Activated T-helper 9 cell treated with anti-CD3 and anti-CD28 coated beads, Interleukin-2, amount 50 U/mL, for 16 hours (primary cell): ENCODE data around the gene TIPARP.

Experiments used
- DNase-seq: peaks from one replicate; pipeline ENCODE4 v3.0.0-alpha.2; 2020; ENCODE audit warnings: low read depth

TIPARP gene, protein sequence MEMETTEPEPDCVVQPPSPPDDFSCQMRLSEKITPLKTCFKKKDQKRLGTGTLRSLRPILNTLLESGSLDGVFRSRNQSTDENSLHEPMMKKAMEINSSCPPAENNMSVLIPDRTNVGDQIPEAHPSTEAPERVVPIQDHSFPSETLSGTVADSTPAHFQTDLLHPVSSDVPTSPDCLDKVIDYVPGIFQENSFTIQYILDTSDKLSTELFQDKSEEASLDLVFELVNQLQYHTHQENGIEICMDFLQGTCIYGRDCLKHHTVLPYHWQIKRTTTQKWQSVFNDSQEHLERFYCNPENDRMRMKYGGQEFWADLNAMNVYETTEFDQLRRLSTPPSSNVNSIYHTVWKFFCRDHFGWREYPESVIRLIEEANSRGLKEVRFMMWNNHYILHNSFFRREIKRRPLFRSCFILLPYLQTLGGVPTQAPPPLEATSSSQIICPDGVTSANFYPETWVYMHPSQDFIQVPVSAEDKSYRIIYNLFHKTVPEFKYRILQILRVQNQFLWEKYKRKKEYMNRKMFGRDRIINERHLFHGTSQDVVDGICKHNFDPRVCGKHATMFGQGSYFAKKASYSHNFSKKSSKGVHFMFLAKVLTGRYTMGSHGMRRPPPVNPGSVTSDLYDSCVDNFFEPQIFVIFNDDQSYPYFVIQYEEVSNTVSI

DNA sequence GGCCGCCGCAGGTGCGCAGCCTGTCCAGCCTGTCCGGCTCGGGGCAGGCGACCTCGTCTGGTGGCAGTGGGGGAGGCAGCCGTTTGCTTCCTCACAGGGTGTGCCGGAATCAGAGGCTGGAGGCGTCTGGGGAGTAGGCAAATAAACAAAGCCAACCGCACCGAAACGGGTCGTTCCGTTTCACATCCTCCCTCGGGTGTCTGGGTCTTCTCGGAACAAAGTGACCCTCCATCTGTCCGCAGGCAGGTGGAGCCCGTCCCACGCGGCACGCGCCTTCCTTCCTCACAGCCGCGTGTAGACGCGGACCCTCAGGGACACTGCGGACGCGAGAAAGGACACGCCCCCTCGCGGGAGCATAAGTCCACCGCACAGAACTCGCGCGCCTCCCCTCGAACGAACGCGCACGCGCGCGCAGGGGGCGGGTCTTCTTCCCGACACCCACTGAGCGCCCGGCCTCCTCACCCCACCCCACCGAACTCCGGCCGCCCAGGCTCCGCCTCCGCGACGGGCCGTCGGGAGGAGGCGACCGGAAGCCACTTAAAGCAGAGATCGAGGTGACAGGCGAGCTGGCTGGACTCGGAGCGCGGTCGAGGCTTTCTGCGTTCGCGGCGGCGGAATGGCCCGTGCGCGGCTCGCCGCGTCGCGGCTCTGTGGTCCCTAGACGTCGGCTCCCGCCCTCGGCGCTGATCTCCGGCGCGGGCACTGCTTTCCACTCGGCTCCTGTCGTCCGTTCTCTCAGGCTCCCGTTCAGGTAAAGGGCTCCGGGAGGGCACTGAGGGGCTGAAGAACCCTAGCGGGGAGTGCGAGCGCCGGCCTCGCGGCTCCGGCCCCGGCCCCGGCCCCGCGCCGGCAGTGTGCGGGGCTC lies at the start of gene TIPARP:
TIPARP (plus strand) TSS at position 545 of the 865 bp plus-strand sequence. CDS start 3,108 bp downstream, outside the sequence.
- peak; percentile 99 for DNase-seq

DNA sequence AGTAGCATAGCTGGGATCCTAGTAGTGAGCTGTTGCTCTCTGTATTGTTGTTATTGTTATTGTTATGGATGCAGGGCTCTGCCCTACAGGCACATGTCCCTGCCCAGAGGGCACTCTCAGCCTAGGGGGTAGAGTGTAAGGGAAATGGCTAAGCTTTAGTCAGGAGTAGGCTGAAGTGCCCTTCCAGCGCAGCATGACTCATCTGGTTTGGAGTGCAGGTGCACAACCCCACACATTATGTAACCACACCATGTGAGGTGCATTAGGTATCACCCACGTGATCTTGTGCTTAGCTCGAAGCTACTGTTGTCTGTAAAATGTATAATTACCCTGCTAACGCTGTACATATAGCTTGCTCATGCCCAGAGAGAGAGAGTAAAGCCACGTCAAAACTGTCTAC lies 48.3 kb upstream of the TIPARP start:
- no peak for DNase-seq

DNA sequence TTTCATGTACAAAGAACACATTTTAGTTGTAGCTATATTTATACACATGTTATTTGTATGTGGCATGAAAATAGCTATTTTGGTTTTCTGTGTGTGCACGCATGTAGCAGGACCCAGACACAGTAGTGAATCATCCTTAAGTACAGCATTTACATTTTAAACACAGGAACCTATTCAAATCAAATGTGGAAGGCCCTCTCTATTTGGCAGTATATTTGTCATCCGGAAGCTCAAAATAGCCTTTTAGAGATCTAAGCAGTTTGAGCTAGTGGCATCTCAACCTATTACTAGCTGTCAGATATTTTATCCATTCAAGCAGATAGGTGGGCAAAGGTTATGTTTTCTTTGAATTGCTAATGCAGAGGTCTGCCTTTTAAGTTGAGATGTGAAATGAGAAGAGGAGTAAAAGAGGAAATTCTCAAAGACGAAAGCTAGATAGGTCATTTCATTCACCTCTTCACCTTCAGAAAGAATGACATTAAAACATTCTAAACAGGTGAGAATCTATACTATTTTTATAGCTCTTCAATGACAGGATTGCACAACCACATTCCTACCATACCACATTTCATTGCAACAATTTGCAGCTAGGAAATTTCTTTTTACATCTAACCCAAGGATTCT lies 46.3 kb upstream of the TIPARP start:
- no peak for DNase-seq

DNA sequence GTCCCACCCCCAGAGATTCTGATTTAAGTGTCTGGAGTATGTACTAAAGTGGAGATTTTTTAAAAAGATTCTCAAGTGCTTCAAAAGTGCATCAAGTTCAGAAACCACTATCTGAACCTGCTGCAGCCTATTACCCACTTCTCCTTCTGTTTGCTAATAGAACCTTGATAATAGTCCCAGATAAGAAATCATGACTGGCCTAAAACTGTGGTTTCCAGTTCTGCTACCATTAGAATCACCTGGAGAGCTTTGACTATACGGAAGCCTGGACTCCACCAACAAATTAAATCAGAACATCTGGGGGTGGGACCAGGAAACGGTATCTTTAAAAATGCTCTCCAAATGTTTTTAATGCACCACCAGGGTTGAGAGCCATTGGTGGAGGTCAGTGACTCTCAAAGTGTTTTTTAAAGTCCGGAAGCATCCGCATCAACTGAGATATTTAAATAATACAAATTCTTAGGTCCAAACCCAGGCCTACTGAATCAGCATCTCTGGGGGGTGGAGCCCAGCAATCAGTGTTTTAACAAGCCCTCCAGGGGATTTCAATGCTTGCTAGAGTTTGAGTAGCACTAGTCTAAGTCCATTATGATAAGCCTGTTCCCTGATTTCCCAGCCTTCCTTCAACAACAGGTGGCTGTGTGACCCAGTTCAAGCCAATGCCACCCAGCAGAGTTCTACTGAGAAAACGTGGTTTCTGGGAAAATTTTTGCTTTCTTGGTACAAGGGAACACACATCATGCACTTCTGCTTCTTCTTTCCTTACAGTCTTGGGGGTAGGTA lies 45.4 kb upstream of the TIPARP start:
- no peak for DNase-seq

DNA sequence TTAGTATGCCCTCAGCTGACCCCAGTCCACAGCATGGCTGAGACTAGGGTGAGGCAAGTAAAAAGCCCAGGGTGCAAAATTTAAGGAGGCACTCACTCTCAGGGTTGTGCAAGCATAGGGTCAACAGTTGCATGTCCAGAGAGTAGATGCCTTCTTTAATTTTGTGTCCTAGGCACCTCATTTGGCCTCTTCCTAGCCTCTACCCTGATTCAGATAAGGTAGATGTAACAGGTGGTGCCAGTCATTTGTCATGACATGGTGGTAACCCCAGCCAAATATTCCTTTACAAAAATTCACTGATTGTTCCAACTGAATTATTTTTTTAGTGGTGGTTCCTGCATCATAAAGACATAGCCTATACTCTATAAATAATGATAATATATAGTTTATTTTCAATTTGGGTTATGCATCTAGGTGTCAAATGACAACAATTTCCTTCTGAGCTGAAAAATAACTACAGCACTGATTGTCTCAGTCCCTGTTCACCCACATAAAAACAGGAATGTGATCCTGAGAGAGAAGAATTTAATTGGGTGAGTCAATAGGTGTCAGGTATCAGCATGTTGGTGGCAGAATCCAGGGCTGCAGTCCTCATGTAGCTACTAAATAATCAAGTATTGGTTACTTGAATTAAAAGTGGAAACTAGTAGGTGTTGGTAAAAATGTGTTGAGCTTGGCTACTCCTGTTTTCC lies 44.2 kb upstream of the TIPARP start:
- DNase-seq = no peak

DNA sequence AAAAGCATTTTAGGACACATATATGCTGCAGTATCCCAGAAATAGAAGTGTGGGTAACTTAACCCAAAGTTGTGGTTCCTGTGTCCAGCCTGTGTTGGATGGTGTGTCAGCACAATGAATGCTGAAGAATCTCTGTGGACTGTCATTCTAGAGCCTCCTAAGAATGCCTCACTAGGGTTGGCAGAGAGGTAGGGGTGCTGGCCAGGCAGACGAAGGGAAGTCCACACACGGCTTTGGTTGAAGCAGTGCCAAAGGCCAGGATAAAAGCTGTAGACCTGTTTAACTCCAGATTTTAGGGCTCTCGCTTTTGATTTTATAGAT lies 43.7 kb upstream of the TIPARP start:
- DNase-seq = no peak

DNA sequence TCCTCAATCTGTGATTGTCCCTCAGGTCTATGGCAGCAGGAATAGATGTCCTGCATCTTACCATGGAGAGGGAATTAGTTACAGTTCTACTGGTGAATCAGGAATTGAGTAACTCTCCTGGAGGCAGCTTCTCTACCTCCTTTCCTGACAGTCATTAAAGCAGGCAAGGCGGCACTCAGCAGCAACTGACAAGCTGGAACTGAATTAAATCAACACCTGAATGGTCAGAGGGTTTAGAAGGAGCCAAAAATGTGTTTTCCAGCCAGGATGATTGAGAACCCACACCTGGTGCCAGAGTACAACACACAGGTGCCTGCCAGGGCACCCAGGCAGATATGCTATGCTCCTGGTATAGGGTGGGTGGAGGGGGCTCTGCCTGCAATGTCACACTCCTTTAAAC lies 43.1 kb upstream of the TIPARP start:
- no peak for DNase-seq

DNA sequence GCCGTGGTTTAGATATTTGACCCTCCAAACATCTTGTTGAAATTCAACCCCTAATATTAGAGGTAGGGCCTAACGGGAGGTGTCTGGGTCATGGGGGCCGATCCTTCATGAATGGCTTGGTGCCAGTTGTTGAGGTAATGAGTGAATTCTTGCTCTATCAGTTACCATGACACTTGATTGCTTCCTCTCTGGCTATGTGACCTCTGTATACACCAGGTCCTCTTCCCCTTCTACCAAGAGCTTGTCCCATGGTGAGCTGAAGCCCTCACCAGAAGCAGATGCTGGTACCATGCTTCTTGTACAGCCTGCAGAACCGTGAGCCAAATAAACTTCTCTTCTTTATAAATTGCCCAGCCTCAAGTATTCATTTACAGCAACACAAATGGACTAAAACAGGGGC lies 41.8 kb upstream of the TIPARP start:
- no peak for DNase-seq

DNA sequence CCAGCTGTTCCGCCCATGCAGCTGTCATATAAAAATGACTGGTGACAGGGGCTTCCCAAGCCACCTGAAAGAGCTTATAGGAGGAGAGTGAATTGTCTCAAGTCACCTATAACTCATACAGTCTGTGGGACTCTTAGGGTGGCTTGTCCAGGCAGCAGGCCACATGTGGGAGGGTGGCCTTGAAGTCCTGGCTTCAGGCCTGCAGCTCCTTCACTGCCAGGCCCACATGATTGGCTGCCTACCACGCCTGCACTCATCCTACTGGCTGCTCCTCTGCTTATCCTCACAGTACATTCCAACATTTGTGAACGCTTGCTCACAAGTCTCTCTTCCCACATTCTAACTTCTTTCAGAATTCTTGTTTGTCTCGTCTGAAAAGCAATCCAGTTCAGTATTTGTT lies 41.1 kb upstream of the TIPARP start:
- DNase-seq = no peak

DNA sequence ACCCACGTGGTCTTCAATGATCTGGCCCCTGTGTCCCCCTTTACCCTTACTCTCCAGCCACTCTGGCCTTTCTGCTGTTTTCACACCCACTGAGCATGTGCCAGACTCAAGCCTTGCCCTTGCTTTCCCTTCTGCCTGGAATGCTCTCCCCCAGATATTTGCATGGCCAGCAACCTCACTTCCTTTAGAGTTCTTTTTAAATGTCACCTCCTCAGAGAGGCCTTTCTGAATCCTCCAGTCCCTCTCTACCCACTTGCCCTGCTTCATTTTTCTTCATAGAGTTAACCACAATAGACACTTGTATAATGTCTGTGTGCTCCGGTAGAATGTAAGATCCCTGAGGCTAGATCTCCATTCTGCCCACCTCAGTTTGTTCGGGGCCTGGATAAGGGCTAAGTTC lies 39.4 kb upstream of the TIPARP start:
- no peak for DNase-seq

DNA sequence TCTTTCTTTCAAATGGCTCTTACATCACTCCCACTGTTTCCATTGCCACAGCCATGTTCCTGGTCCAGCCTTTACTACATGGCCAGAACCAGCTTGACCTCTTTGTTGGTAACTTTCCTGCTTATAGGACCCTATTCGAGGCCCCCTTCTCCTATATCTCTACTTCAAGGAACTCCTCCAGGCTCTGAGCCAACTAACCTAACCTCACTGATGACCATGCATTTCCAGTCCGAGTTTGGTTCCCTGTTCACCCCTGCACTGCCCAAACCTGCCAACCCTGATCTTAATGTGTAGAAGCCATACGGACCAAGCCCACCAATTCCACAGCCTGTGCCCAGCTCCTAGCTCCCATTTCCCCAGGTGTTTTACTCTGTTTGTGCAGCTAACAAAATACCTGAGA lies 38.4 kb upstream of the TIPARP start:
- no peak for DNase-seq

DNA sequence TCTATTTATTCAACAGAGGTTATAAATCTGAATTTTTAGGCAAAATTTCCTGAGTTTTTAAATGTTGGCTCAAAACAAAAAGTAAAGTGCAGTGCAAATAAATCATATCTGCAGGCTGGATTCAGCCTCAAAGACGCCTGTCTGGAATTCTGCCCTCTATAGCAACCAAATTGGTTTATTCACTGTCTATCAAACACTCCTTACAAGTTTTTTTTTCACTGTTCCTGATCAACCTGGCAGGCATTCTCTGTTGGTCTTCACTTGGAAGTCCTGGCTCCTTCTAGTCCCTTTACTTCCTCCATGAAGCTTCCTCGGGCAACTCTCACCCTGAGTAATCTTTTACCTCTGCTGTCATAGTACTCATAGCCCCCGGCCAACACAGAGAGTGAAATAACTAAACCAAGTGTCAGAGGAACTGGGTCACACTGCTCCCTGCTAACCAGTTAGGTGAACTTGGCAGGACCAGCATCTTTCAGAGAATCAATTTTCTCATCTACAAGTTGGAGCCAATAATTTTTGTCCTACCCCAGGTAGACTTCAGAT lies 36.8 kb upstream of the TIPARP start:
- DNase-seq = no peak

DNA sequence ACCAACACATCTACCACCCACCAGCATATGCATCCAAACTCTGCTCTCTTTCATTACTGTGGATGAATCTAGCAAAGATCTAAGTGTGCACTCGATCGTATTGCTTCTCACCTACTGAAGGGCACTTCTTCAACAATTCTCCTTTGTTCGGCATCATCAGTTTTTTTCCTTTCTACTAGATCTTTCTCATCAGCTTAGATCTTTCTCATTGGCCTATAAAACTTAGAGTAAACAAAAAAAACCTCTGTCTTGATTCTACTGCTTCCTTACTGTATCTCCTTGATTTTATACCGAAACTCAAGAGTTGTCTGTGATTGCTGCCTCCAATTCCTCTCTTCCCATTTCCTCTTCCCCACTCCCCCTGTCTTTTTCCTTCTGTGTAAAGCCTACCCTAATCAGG lies 36.1 kb upstream of the TIPARP start:
- no peak for DNase-seq

DNA sequence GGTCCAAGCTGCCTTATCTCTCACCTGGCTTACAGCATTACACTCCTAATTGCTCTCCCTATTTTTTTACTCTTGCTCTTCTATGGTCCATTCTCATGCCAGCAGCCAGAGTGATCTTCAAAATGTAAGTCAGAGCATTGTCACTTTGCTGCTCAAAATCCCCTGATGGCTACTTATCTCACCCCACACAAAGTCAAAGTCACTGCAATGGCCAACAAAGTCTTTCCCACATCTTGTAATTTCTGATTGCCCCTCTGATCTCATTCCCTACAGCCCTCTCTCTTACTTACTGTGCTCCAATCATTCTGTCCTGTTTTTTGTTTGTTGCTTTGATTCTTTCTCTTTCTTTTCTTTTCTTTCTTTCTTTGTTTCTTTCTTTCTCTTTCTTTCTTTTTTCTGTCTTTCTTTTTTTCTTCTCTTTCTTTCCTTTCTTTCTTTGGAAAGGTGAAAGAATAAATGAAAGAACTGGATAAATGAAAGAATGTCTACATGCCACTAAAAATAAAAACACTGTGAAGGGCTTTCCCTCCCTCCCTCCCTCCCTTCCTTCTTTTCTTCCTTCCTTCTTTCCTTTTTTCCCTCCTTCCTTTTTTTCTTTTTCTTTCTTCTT lies 34.9 kb upstream of the TIPARP start:
- no peak for DNase-seq

DNA sequence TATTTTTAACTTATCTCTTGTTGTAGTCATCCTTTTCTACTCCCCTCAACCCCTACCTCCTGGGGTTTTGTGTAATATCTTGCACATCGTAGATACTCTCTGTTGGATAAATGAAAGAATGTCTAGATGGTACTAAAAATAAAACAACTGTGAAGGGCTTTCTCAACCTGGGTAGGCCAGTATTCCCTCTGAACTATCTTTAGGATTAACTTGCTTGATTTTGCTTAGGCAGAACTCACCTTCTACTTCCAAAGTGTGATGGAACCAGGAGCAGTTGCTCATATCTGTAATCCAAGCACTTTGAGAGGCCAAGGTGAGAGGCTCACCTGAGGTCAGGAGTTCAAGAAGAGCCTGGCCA lies 32.8 kb upstream of the TIPARP start:
- DNase-seq = no peak

DNA sequence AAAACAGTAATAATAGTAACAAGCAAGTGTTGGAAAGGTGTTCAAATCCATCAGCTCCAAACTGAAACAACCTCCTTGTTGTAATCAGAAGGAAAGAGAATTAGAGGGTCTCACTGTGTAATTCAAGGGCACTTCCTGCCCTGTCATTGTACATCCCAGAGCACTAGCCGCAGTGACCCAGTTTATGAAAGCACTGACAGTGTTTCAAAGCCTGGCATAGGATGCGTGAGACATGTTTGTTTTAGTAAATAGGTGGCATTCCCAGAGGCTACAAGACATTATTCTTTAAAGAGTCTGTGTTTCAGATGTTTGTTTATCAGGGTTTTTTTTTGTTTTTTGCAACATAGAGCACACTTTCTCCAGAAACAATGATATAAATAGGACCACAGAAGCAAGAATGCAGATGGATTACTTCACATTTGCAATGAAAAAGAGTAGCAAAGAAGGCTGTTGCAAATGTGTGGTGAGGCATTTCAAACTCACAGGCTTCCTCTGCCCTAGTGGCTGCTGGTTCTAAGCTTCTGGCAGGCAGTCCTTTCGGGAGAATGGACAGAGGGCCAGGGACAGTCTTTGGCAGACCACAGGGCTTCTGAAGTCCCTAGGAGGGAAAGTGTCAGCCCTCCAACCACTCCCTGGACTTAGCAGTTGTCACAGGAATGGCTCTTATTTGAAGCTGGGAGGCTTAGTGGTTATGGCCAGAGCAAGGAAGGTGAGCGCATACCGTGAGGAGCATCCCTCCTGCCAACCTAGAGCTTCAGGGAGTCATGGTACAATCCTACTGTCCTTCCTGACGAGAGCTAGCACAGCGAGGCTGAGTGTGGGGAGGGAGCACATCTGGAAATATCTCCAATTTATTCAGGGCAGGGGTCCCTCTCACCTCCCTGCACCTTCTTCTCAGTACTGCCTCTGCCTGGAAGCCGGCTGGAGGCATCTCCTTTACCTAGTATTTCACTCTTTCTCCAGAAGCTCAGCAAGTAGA lies 31.4 kb upstream of the TIPARP start:
- DNase-seq = no peak

DNA sequence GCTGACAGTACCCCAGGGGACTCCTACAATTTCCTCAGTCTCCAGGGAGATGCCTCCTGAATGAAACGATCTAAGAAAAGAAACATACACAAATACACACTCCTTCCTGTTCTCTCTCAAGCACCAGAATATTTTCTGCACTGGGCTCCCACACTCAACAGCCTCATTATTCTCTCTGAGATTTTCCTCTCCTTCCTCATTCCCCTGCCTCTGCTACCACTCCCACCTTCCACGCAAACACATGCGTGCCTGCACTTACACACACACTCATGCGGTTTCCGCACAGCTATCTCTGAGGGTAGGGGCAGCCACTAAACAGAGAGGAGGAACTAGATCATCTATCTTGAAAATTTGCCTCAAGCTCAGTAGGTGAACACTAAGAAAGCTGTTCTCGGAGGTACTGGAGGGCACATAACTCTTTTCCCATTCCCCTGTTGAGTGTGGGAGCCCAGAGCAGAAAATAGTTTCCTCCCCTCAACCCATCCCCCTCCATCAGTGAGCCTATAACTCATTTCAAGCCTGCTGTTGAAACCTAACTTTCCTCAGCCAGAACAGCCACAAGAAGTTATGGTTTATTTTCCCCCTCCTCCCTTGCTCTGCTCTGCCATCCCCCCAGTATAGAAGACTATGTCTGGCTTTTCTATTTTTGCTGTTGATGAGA lies 30.5 kb upstream of the TIPARP start:
- DNase-seq = peak; percentile 8

DNA sequence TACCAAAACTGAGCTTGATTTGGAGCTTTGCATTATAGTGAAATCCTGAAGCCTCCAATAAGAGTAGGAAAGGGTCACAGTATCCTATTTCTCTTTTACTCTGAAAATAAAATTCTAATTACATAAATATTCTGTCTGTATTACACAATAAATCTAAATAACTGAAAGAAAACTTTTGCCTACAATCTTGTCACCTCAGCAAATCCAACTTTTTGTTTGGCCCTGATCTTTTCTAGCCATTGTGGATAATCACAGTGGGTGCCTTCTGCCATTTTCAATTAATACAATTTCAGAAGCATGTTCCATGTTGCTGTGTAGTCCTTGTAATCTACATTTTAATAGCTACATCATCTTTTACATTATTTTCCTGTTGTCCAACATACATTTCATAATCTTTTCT lies 29.4 kb upstream of the TIPARP start:
- no peak for DNase-seq

DNA sequence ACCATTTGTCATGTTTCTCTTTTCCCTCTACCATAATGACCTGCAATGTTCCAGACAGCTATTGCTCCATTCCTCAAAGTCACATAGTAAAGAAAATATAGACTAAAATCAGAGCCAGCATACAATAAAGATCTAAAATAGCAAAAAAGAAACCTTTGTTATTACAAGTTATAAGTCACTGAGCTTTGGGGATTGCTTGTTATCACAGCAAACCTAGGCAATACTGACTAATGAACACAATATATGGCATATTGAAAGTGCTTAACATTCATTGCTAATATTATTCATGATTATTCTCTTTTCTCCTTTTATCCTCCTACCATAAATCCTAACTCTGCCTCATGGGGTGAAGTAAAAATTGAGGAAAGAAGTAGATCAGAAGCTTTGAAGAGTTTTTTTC lies 27.4 kb upstream of the TIPARP start:
- no peak for DNase-seq
